HepG2 (cell line): ENCODE results near the gene NAALADL1. TPM values are rescaled to one million over a fixed set of nuclear protein-coding genes. Genes with fewer than 3 reads are reported as not detected.

Experiments used
- ATAC-seq: fragments of 200-7000 bp; cut with Tn5 transposase; 3 replicates; pipeline ENCODE4 v1.9.1; 2020; ENCODE audit warnings: mild to moderate bottlenecking, moderate library complexity
- BruUV-seq: library from RNA; stranded (reverse); fragments of 400-500 nt; replicated peaks from 2 replicates; lab custom pipeline; 2021; lab: Mats Ljungman, UMichigan
- CTCF ChIA-PET: fragments of 300-600 bp; formaldehyde crosslinking; extraction: SDS; loops from one replicate; lab custom pipeline; 2021; ENCODE audit warnings: low total read pairs, inconsistent platforms, low intra/inter-chr PET ratio; lab: Yijun Ruan, JAX
- POLR2A ChIA-PET: fragments of 350-600 bp; sonication (Branson Sonifier 250); formaldehyde crosslinking; loops from one replicate; lab custom pipeline; 2020; ENCODE audit warnings: antibody characterized with exemption, inconsistent platforms; lab: Yijun Ruan, JAX
- DNase-seq: peaks from one replicate; pipeline ENCODE4 v3.0.0-alpha.2; 2015; ENCODE audit warnings: low spot score
- FAIRE-seq: peaks from 3 replicates; lab custom pipeline; 2011; peaks lifted over from hg19 to GRCh38; lab: Jason Lieb, UNC
- H2AFZ ChIP-seq: one replicate; pipeline ENCODE4 v1.6.1; 2011; ENCODE audit warnings: low read length, inconsistent platforms
- H3K27ac ChIP-seq: fragments of 300-600 bp; 3 replicates; pipeline ENCODE4 v1.8.0; 2011; ENCODE audit warnings: mixed run types, mild to moderate bottlenecking, mixed read lengths, low read length, inconsistent platforms; ENCODE audit not compliant: insufficient read depth; ENCODE audit errors: extremely low read length
- H3K27me3 ChIP-seq, 2 experiments: fragments of 200-600 bp in 1 of 2; 2 replicates in 1 of 2; 3 replicates in 1 of 2; pipeline versions ENCODE4 v1.6.0 to v1.8.0; 2011; ENCODE audit warnings: low read length in 2 of 2, mild to moderate bottlenecking in 2 of 2, moderate library complexity in 2 of 2, inconsistent platforms in 1 of 2; ENCODE audit not compliant: insufficient read depth in 2 of 2, control insufficient read depth in 1 of 2
- H3K36me3 ChIP-seq, 2 experiments: fragments of 200-600 bp in 1 of 2; replicated peaks in 1 of 2; 2 replicates in 1 of 2; 3 replicates in 1 of 2; pipeline versions ENCODE4 v1.5.1 to v1.8.0; 2011; ENCODE audit warnings: low read length in 2 of 2, inconsistent platforms in 1 of 2; ENCODE audit not compliant: insufficient read depth in 2 of 2, control insufficient read depth in 1 of 2
- H3K4me1 ChIP-seq: 2 replicates; pipeline ENCODE4 v1.5.1; 2012; ENCODE audit warnings: low read length, inconsistent platforms; ENCODE audit not compliant: insufficient read depth
- H3K4me2 ChIP-seq: 2 replicates; pipeline ENCODE4 v1.6.0; 2011; ENCODE audit warnings: low read depth, low read length, inconsistent platforms
- H3K4me3 ChIP-seq, 3 experiments: fragments of 200-600 bp in 1 of 3; sonication (generic), shearing (Covaris generic) in 1 of 3; replicated peaks in 1 of 3; 2 replicates each; pipeline ENCODE4 v1.5.1; 2011 to 2016; ENCODE audit warnings: low read length in 3 of 3, inconsistent platforms in 2 of 3, low read depth in 2 of 3, mild to moderate bottlenecking in 2 of 3, control low read depth in 1 of 3, mixed read lengths in 1 of 3; ENCODE audit not compliant: insufficient read depth in 1 of 3
- H3K79me2 ChIP-seq: one replicate; pipeline ENCODE4 v1.6.1; 2011; ENCODE audit warnings: low read length, inconsistent platforms; ENCODE audit not compliant: insufficient read depth
- H3K9ac ChIP-seq: 2 replicates; pipeline ENCODE4 v1.6.0; 2011; ENCODE audit warnings: mild to moderate bottlenecking, low read depth, low read length, inconsistent platforms; ENCODE audit not compliant: insufficient read depth
- H3K9me3 ChIP-seq: 2 replicates; pipeline ENCODE4 v1.5.1; 2012; ENCODE audit warnings: mild to moderate bottlenecking, low read length
- H4K20me1 ChIP-seq: 2 replicates; pipeline ENCODE4 v1.6.0; 2011; ENCODE audit warnings: inconsistent platforms, mild to moderate bottlenecking, low read length, moderate library complexity; ENCODE audit not compliant: insufficient read depth
- ELF4 ChIP-seq: sonication (generic); formaldehyde crosslinking; IDR thresholded peaks from 2 replicates; pipeline ENCODE4 v1.5.0; 2020; ENCODE audit warnings: missing genetic modification reagents, mild to moderate bottlenecking, moderate library complexity, borderline replicate concordance
- KLF12 ChIP-seq: sonication (generic); formaldehyde crosslinking; IDR thresholded peaks from 2 replicates; pipeline ENCODE4 v1.4.0; 2020; ENCODE audit warnings: missing genetic modification reagents, borderline replicate concordance
- MED13 ChIP-seq: sonication (generic); formaldehyde crosslinking; IDR thresholded peaks from 2 replicates; pipeline ENCODE4 v1.5.0; 2020; ENCODE audit warnings: missing genetic modification reagents
- ZNF572 ChIP-seq: sonication (generic); formaldehyde crosslinking; IDR thresholded peaks from 2 replicates; pipeline ENCODE4 v1.5.1; 2020; ENCODE audit warnings: mild to moderate bottlenecking, missing genetic modification reagents
- ZNF75D ChIP-seq: sonication (generic); formaldehyde crosslinking; IDR thresholded peaks from 2 replicates; pipeline ENCODE4 v1.8.1; 2023; ENCODE audit warnings: missing genetic modification reagents, mild to moderate bottlenecking, borderline replicate concordance
- WGBS: methylation state at CpG from one replicate; pipeline ENCODE4 v1.1.6; 2017; ENCODE audit warnings: low lambda C conversion rate; 5-methylcytosine and 5-hydroxymethylcytosine counted together
- in situ Hi-C: cut with HindIII; loops from 2 replicates; pipeline ENCODE4 v1.10.0; 2017; ENCODE audit warnings: low pct_unique_long_range_greater_than_20kb; ENCODE audit not compliant: extremely low pct_ligation_motif_present
- intact Hi-C: fragments of 100-400 bp; cut with micrococcal nuclease; formaldehyde crosslinking; loops from one replicate; pipeline ENCODE4 v1.10.0; 2022; ENCODE audit not compliant: unreplicated experiment
- polyA plus RNA-seq, 8 experiments: library from polyadenylated mRNA; depleted of rRNA in 3 of 8; stranded (reverse) in 7 of 8; unstranded in 1 of 8; fragments of >200 nt; fragmentation: Illumina TruSeq in 4 of 8; extraction: Trizol in 4 of 8; gene quantifications; 2 replicates each; pipeline versions ENCODE4 v1.2.1 to v1.2.3, GENCODE V29; 2011 to 2016; ENCODE audit warnings: low read depth in 4 of 8, missing spikeins in 1 of 8, mixed read lengths in 1 of 8; ENCODE audit not compliant: insufficient read depth in 1 of 8
- total RNA-seq, 5 experiments: library from RNA; depleted of rRNA; stranded (reverse); fragments of >200 nt; fragmentation: Illumina TruSeq; extraction: Trizol; gene quantifications; 2 replicates each; pipeline ENCODE4 v1.2.3, GENCODE V29; 2016; ENCODE audit warnings: low read depth in 1 of 5
- TF ChIP-seq, protein P1 (sequence below): IDR thresholded peaks from 2 replicates; pipeline ENCODE4 v1.6.1; 2016
- TF ChIP-seq, protein P2 (sequence below): sonication (generic); formaldehyde crosslinking; IDR thresholded peaks from 2 replicates; pipeline ENCODE4 v1.5.1; 2020; ENCODE audit warnings: missing genetic modification reagents, mild to moderate bottlenecking, borderline replicate concordance
- TF ChIP-seq, protein P3 (sequence below): sonication (generic); formaldehyde crosslinking; IDR thresholded peaks from 2 replicates; pipeline ENCODE4 v1.4.0; 2020; ENCODE audit warnings: missing genetic modification reagents, borderline replicate concordance
- TF ChIP-seq, protein P4 (sequence below): sonication (generic); formaldehyde crosslinking; IDR thresholded peaks from 2 replicates; pipeline ENCODE4 v1.4.0; 2020; ENCODE audit warnings: missing genetic modification reagents
- TF ChIP-seq, protein P5 (sequence below): sonication (generic); formaldehyde crosslinking; IDR thresholded peaks from 2 replicates; pipeline ENCODE4 v1.8.0; 2022; ENCODE audit warnings: missing genetic modification reagents, mild to moderate bottlenecking, moderate library complexity, borderline replicate concordance

Gene NAALADL1
- total and polyA plus RNA-seq, 2 of the 13 experiments (the other 11 are each of a cell fraction or from before 2014, with no cell fraction given) = 9.3 to 33.9 TPM

DNA sequence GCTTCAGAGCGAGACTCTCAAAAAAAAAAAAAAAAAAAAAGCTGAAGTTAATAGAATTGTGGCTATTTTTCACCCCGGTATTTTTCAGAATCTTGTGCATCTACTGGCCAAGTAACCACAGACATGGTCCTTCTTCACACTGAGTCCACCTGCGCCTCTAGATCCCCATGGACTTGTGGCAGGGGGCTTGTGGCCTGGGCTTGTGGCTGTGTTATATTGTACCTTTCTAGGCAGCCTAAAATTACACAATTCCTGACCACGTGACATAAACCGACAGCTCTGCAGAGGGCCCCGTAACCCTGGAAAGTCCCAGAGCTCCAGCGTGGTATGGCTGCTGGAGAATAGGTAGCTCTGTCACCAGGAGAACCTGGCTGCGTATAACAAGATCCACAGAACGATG lies 10.9 kb upstream of the NAALADL1 start:
- POLR2A ChIA-PET = interaction anchor here (0.6 to 2.6 kb wide), 9 partner anchors 10 to 290 kb away, joined by 3 to 21 read pairs (median 4); partner anchors contain the start of genes ATG2A, BATF2, NAALADL1 and TM7SF2
- TF ChIP-seq ZNF75D (CRISPR knock-in tag) (no peak), ZNF572 (CRISPR knock-in tag) (no peak), MED13 (CRISPR knock-in tag) (no peak), ELF4 (CRISPR knock-in tag) (no peak), KLF12 (no peak)
- TF ChIP-seq, protein P1, sequence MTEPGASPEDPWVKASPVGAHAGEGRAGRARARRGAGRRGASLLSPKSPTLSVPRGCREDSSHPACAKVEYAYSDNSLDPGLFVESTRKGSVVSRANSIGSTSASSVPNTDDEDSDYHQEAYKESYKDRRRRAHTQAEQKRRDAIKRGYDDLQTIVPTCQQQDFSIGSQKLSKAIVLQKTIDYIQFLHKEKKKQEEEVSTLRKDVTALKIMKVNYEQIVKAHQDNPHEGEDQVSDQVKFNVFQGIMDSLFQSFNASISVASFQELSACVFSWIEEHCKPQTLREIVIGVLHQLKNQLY (CRISPR knock-in tag) = no peak
- TF ChIP-seq, protein P2, sequence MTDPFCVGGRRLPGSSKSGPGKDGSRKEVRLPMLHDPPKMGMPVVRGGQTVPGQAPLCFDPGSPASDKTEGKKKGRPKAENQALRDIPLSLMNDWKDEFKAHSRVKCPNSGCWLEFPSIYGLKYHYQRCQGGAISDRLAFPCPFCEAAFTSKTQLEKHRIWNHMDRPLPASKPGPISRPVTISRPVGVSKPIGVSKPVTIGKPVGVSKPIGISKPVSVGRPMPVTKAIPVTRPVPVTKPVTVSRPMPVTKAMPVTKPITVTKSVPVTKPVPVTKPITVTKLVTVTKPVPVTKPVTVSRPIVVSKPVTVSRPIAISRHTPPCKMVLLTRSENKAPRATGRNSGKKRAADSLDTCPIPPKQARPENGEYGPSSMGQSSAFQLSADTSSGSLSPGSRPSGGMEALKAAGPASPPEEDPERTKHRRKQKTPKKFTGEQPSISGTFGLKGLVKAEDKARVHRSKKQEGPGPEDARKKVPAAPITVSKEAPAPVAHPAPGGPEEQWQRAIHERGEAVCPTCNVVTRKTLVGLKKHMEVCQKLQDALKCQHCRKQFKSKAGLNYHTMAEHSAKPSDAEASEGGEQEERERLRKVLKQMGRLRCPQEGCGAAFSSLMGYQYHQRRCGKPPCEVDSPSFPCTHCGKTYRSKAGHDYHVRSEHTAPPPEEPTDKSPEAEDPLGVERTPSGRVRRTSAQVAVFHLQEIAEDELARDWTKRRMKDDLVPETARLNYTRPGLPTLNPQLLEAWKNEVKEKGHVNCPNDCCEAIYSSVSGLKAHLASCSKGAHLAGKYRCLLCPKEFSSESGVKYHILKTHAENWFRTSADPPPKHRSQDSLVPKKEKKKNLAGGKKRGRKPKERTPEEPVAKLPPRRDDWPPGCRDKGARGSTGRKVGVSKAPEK (CRISPR knock-in tag) = no peak
- TF ChIP-seq, protein P3, sequence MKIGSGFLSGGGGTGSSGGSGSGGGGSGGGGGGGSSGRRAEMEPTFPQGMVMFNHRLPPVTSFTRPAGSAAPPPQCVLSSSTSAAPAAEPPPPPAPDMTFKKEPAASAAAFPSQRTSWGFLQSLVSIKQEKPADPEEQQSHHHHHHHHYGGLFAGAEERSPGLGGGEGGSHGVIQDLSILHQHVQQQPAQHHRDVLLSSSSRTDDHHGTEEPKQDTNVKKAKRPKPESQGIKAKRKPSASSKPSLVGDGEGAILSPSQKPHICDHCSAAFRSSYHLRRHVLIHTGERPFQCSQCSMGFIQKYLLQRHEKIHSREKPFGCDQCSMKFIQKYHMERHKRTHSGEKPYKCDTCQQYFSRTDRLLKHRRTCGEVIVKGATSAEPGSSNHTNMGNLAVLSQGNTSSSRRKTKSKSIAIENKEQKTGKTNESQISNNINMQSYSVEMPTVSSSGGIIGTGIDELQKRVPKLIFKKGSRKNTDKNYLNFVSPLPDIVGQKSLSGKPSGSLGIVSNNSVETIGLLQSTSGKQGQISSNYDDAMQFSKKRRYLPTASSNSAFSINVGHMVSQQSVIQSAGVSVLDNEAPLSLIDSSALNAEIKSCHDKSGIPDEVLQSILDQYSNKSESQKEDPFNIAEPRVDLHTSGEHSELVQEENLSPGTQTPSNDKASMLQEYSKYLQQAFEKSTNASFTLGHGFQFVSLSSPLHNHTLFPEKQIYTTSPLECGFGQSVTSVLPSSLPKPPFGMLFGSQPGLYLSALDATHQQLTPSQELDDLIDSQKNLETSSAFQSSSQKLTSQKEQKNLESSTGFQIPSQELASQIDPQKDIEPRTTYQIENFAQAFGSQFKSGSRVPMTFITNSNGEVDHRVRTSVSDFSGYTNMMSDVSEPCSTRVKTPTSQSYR (CRISPR knock-in tag) = no peak
- TF ChIP-seq, protein P4, sequence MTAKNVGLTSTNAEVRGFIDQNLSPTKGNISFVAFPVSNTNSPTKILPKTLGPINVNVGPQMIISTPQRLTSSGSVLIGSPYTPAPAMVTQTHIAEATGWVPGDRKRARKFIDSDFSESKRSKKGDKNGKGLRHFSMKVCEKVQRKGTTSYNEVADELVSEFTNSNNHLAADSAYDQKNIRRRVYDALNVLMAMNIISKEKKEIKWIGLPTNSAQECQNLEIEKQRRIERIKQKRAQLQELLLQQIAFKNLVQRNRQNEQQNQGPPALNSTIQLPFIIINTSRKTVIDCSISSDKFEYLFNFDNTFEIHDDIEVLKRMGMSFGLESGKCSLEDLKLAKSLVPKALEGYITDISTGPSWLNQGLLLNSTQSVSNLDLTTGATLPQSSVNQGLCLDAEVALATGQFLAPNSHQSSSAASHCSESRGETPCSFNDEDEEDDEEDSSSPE (CRISPR knock-in tag) = no peak
- TF ChIP-seq, protein P5, sequence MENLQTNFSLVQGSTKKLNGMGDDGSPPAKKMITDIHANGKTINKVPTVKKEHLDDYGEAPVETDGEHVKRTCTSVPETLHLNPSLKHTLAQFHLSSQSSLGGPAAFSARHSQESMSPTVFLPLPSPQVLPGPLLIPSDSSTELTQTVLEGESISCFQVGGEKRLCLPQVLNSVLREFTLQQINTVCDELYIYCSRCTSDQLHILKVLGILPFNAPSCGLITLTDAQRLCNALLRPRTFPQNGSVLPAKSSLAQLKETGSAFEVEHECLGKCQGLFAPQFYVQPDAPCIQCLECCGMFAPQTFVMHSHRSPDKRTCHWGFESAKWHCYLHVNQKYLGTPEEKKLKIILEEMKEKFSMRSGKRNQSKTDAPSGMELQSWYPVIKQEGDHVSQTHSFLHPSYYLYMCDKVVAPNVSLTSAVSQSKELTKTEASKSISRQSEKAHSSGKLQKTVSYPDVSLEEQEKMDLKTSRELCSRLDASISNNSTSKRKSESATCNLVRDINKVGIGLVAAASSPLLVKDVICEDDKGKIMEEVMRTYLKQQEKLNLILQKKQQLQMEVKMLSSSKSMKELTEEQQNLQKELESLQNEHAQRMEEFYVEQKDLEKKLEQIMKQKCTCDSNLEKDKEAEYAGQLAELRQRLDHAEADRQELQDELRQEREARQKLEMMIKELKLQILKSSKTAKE (CRISPR knock-in tag) = no peak
- WGBS = 14% methylated on average over 9 of the region's 9 CpGs

More for the DNA sequence above, 10.9 kb upstream of the NAALADL1 start:
- Histone ChIP-seq H3K27me3 (no peaks in the 10 kb centered on the region), H4K20me1 (no peaks in the 10 kb centered on the region), H3K79me2 (no peaks in the 10 kb centered on the region), H3K4me2 (no peak overlapping the region), H3K9me3 (no peaks in the 10 kb centered on the region), H2AFZ (no peak overlapping the region), H3K4me3 (no peak overlapping the region), H3K9ac (0 out of 2 replicates have a peak overlapping the region, but pooled peaks have one; percentile 27), H3K27ac (peak overlapping the region; percentile 29), H3K36me3 (no peaks in the 10 kb centered on the region), H3K4me1 (peaks cover 36% of the 10 kb centered on the region)
- BruUV-seq = no TSS peak
- no peak for ATAC-seq
- intact Hi-C loops (loop anchor here (1.0 kb wide), 1 partner anchor 56 kb away; no protein-coding TSS in a partner anchor), in situ Hi-C loops (loop anchor here (5.0 kb wide), 1 partner anchor 42 kb away; the partner anchor contains the start of gene SNX15)
- FAIRE-seq = peak; percentile 72
- DNase-seq = peak; percentile 63
- CTCF ChIA-PET = no interaction called here
